Measurements from ENCODE around the gene PPP2R2D. TPM values are rescaled to one million over a fixed set of nuclear protein-coding genes. Genes with fewer than 3 reads are reported as not detected.
A peak's percentile ranks its signal among the peaks of the same experiment; 100 is the strongest.

PPP2R2D gene
- total and polyA plus RNA-seq, 3 experiments from 2014 or later, result 23.5 to 34.0 (median 24.5) TPM

GRCh38 chr10:131930586-131931330, 29.9 kb downstream of the PPP2R2D start:
- H3K4me3 Mint-ChIP-seq, result peak overlapping the region in 1 of 7 donors; percentile 63
- Histone ChIP-seq H3K4me3 (ENCODE audit: low read length) (no peak overlapping the region), H3K4me1 (ENCODE audit: insufficient read depth, low read length) (peaks cover 65% of the 10 kb centered on the region), H3K9me3 (ENCODE audit: low read length) (no peaks in the 10 kb centered on the region), H3K27me3 (ENCODE audit: insufficient read depth, low read length, poor library complexity, severe bottlenecking) (no peaks in the 10 kb centered on the region), H3K36me3 (ENCODE audit: insufficient read depth, low read length) (no peaks in the 10 kb centered on the region), H3K27ac (ENCODE audit: low read depth, low read length) (no peak overlapping the region)
- CTCF ChIA-PET, result interaction anchor here (1.4 kb wide), 1 partner anchor 12 kb away, joined by 5 read pairs; no protein-coding TSS in a partner anchor
- H3K4me1 Mint-ChIP-seq, result peaks cover 67 to 93% (median 77%) of the 10 kb centered on the region in 3 donors
- no peaks in the 10 kb centered on the region for H3K9me3 Mint-ChIP-seq
- peak overlapping the region in 5 of 8 donors; percentile 3 to 58 (median 30) for H3K27ac Mint-ChIP-seq
- H3K36me3 Mint-ChIP-seq, result peaks cover 0 to 31% (median 5%) of the 10 kb centered on the region in 3 donors
- H3K27me3 Mint-ChIP-seq, result peaks cover 0 to 2% of the 10 kb centered on the region in 2 donors
- no peak for DNase-seq
- POLR2A ChIA-PET, result no interaction called here

- Mint-ChIP-seq H3K4me3 (no peak overlapping the region), H3K4me1 (peaks cover 56 to 82% (median 66%) of the 10 kb centered on the region in 3 donors), H3K27ac (peak overlapping the region in 1 of 8 donors; percentile 78), H3K27me3 (peaks cover 0 to 2% of the 10 kb centered on the region in 2 donors), H3K9me3 (no peaks in the 10 kb centered on the region), H3K36me3 (peaks cover 0 to 37% (median 6%) of the 10 kb centered on the region in 3 donors)
- H3K9me3 ChIP-seq (ENCODE audit: low read length), result no peaks in the 10 kb centered on the region
- H3K4me3 ChIP-seq (ENCODE audit: low read length), result no peak overlapping the region
- peaks cover 61% of the 10 kb centered on the region for H3K4me1 ChIP-seq (ENCODE audit: insufficient read depth, low read length)
- H3K27ac ChIP-seq (ENCODE audit: low read depth, low read length), result no peak overlapping the region
- DNase-seq, result no peak
- no peaks in the 10 kb centered on the region for H3K36me3 ChIP-seq (ENCODE audit: insufficient read depth, low read length)
- CTCF ChIA-PET, result interaction anchor here (1.1 to 1.4 kb wide), 2 partner anchors 11 to 91 kb away, joined by 3 to 5 read pairs; no protein-coding TSS in a partner anchor
- POLR2A ChIA-PET, result no interaction called here
- no peaks in the 10 kb centered on the region for H3K27me3 ChIP-seq (ENCODE audit: insufficient read depth, low read length, poor library complexity, severe bottlenecking)
These were observed 31.2 kb downstream of the PPP2R2D start for GRCh38 chr10:131931981-131932380.

- Histone ChIP-seq H3K4me1 (ENCODE audit: insufficient read depth, low read length) (peaks cover 49% of the 10 kb centered on the region), H3K27ac (ENCODE audit: low read depth, low read length) (no peak overlapping the region), H3K4me3 (ENCODE audit: low read length) (no peak overlapping the region), H3K9me3 (ENCODE audit: low read length) (no peaks in the 10 kb centered on the region), H3K36me3 (ENCODE audit: insufficient read depth, low read length) (peaks cover under 1% of the 10 kb centered on the region), H3K27me3 (ENCODE audit: insufficient read depth, low read length, poor library complexity, severe bottlenecking) (no peaks in the 10 kb centered on the region)
- H3K36me3 Mint-ChIP-seq, result peaks cover 0 to 49% (median 6%) of the 10 kb centered on the region in 3 donors
- peak overlapping the region in 2 of 8 donors; percentile 38 to 68 for H3K27ac Mint-ChIP-seq
- H3K4me1 Mint-ChIP-seq, result peaks cover 47 to 70% (median 54%) of the 10 kb centered on the region in 3 donors
- ChIA-PET POLR2A (no interaction called here), CTCF (interaction anchor here (0.6 to 1.1 kb wide), 3 partner anchors 10 to 90 kb away, joined by 3 read pairs; no protein-coding TSS in a partner anchor)
- H3K4me3 Mint-ChIP-seq, result no peak overlapping the region
- H3K9me3 Mint-ChIP-seq, result no peaks in the 10 kb centered on the region
- H3K27me3 Mint-ChIP-seq, result peaks cover 0 to 2% of the 10 kb centered on the region in 2 donors
- DNase-seq, result no peak
These were observed 32.3 kb downstream of the PPP2R2D start for GRCh38 chr10:131933016-131933695.

- no peak overlapping the region for H3K27ac ChIP-seq (ENCODE audit: low read depth, low read length)
- H3K27me3 ChIP-seq (ENCODE audit: insufficient read depth, low read length, poor library complexity, severe bottlenecking), result no peaks in the 10 kb centered on the region
- H3K27me3 Mint-ChIP-seq, result peaks cover 0 to 2% of the 10 kb centered on the region in 2 donors
- peaks cover 44% of the 10 kb centered on the region for H3K4me1 ChIP-seq (ENCODE audit: insufficient read depth, low read length)
- H3K27ac Mint-ChIP-seq, result peak overlapping the region in 2 of 8 donors; percentile 29 to 68
- ChIA-PET POLR2A (no interaction called here), CTCF (interaction anchor here (0.6 kb wide), 1 partner anchor 9 kb away, joined by 3 read pairs; no protein-coding TSS in a partner anchor)
- H3K4me1 Mint-ChIP-seq, result peaks cover 42 to 65% (median 49%) of the 10 kb centered on the region in 3 donors
- peaks cover 0 to 54% (median 6%) of the 10 kb centered on the region in 3 donors for H3K36me3 Mint-ChIP-seq
- no peaks in the 10 kb centered on the region for H3K9me3 Mint-ChIP-seq
- H3K9me3 ChIP-seq (ENCODE audit: low read length), result no peaks in the 10 kb centered on the region
- H3K36me3 ChIP-seq (ENCODE audit: insufficient read depth, low read length), result peaks cover 5% of the 10 kb centered on the region
- H3K4me3 ChIP-seq (ENCODE audit: low read length), result no peak overlapping the region
- H3K4me3 Mint-ChIP-seq, result no peak overlapping the region
- no peak for DNase-seq
These were observed 32.9 kb downstream of the PPP2R2D start for GRCh38 chr10:131933696-131934086.

- POLR2A ChIA-PET, result interaction anchor here (1.0 kb wide), 1 partner anchor 9 kb away, joined by 3 read pairs; no protein-coding TSS in a partner anchor
- H3K4me1 ChIP-seq (ENCODE audit: insufficient read depth, low read length), result peaks cover 33% of the 10 kb centered on the region
- peaks cover 32 to 54% (median 38%) of the 10 kb centered on the region in 3 donors for H3K4me1 Mint-ChIP-seq
- no peak overlapping the region for H3K4me3 Mint-ChIP-seq
- no peak for DNase-seq
- H3K4me3 ChIP-seq (ENCODE audit: low read length), result no peak overlapping the region
- H3K27ac ChIP-seq (ENCODE audit: low read depth, low read length), result no peak overlapping the region
- CTCF ChIA-PET, result no interaction called here
- peaks cover 7% of the 10 kb centered on the region for H3K36me3 ChIP-seq (ENCODE audit: insufficient read depth, low read length)
- H3K9me3 ChIP-seq (ENCODE audit: low read length), result no peaks in the 10 kb centered on the region
- H3K9me3 Mint-ChIP-seq, result no peaks in the 10 kb centered on the region
- peak overlapping the region in 4 of 8 donors; percentile 42 to 81 (median 60) for H3K27ac Mint-ChIP-seq
- no peaks in the 10 kb centered on the region for H3K27me3 ChIP-seq (ENCODE audit: insufficient read depth, low read length, poor library complexity, severe bottlenecking)
- peaks cover 0 to 2% of the 10 kb centered on the region in 2 donors for H3K27me3 Mint-ChIP-seq
- H3K36me3 Mint-ChIP-seq, result peaks cover 0 to 56% (median 6%) of the 10 kb centered on the region in 3 donors
These were observed 34.0 kb downstream of the PPP2R2D start for GRCh38 chr10:131934769-131935168.

GRCh38 chr10:131935260-131935659, 34.5 kb downstream of the PPP2R2D start:
- H3K36me3 ChIP-seq (ENCODE audit: insufficient read depth, low read length), result peaks cover 7% of the 10 kb centered on the region
- H3K4me1 Mint-ChIP-seq, result peaks cover 27 to 49% (median 33%) of the 10 kb centered on the region in 3 donors
- H3K4me3 Mint-ChIP-seq, result no peak overlapping the region
- no peaks in the 10 kb centered on the region for H3K9me3 Mint-ChIP-seq
- no peak for DNase-seq
- H3K27me3 Mint-ChIP-seq, result no peaks in the 10 kb centered on the region
- POLR2A ChIA-PET, result interaction anchor here (1.0 kb wide), 1 partner anchor 9 kb away, joined by 3 read pairs; no protein-coding TSS in a partner anchor
- CTCF ChIA-PET, result no interaction called here
- H3K36me3 Mint-ChIP-seq, result peaks cover 0 to 56% (median 6%) of the 10 kb centered on the region in 3 donors
- no peaks in the 10 kb centered on the region for H3K27me3 ChIP-seq (ENCODE audit: insufficient read depth, low read length, poor library complexity, severe bottlenecking)
- H3K27ac ChIP-seq (ENCODE audit: low read depth, low read length), result no peak overlapping the region
- H3K27ac Mint-ChIP-seq, result peak overlapping the region in 3 of 8 donors; percentile 46 to 81 (median 75)
- no peak overlapping the region for H3K4me3 ChIP-seq (ENCODE audit: low read length)
- H3K4me1 ChIP-seq (ENCODE audit: insufficient read depth, low read length), result peaks cover 28% of the 10 kb centered on the region
- no peaks in the 10 kb centered on the region for H3K9me3 ChIP-seq (ENCODE audit: low read length)

- no peak overlapping the region for H3K27ac ChIP-seq (ENCODE audit: low read depth, low read length)
- H3K27me3 Mint-ChIP-seq, result no peaks in the 10 kb centered on the region
- CTCF ChIA-PET, result no interaction called here
- H3K4me1 ChIP-seq (ENCODE audit: insufficient read depth, low read length), result peaks cover 21% of the 10 kb centered on the region
- H3K4me3 ChIP-seq (ENCODE audit: low read length), result no peak overlapping the region
- peaks cover 7% of the 10 kb centered on the region for H3K36me3 ChIP-seq (ENCODE audit: insufficient read depth, low read length)
- POLR2A ChIA-PET, result no interaction called here
- no peak overlapping the region for H3K4me3 Mint-ChIP-seq
- H3K36me3 Mint-ChIP-seq, result peaks cover 0 to 67% (median 11%) of the 10 kb centered on the region in 3 donors
- no peak overlapping the region for H3K27ac Mint-ChIP-seq
- peaks cover 20 to 39% (median 23%) of the 10 kb centered on the region in 3 donors for H3K4me1 Mint-ChIP-seq
- H3K9me3 ChIP-seq (ENCODE audit: low read length), result no peaks in the 10 kb centered on the region
- H3K27me3 ChIP-seq (ENCODE audit: insufficient read depth, low read length, poor library complexity, severe bottlenecking), result no peaks in the 10 kb centered on the region
- no peaks in the 10 kb centered on the region for H3K9me3 Mint-ChIP-seq
- DNase-seq, result no peak
These were observed 35.5 kb downstream of the PPP2R2D start for GRCh38 chr10:131936294-131936693.

Data from CD8-positive, alpha-beta memory T cell (primary cell).